Islet of Langerhans (tissue), 1 donor: ENCODE measurements around the gene MTFP1.
"Not testable (repeated sequence)": the region's sequence is repeated elsewhere in the genome, so short reads cannot be mapped to it uniquely, and the experiment has no call there.

Experiments used
- FAIRE-seq: peaks from one replicate; lab custom pipeline; 2011; peaks lifted over from hg19 to GRCh38; lab: Jason Lieb, UNC

MTFP1 gene

DNA sequence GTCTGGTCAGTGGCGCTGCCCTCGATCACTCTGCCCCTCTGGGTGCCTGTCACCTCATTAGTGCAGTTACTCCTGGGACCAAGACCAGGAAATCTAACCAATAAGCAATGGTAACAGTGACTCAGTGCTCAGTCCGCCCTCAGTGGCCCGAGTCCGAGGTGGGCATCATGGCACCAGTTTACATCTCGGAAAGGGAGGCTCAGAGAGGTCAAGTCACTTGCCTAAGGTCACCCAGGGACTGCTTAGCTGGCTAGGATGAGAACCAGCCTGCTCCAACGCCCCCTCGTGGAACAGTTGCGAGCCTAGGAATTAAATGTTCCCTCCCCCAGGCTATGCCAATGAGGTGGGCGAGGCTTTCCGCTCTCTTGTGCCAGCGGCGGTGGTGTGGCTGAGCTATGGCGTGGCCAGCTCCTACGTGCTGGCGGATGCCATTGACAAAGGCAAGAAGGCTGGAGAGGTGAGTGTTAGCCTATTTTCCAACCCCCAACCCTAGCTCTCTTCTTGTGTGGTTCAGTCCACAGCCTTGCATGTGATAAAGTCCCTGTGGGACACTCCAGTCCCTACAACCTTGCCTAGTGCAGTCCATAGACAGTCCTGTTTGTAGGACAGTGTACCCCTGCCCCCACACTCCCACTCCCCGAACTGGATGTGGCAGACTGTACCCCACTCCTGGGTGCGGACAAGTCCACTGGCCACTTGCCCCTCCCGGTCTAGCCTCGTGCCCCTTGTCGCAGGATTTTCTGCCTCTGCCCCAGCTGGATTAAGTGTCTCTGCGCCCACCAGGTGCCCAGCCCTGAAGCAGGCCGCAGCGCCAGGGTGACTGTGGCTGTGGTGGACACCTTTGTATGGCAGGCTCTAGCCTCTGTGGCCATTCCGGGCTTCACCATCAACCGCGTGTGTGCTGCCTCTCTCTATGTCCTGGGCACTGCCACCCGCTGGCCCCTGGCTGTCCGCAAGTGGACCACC, 1.1 kb downstream of the MTFP1 start:
- no peak for FAIRE-seq

DNA sequence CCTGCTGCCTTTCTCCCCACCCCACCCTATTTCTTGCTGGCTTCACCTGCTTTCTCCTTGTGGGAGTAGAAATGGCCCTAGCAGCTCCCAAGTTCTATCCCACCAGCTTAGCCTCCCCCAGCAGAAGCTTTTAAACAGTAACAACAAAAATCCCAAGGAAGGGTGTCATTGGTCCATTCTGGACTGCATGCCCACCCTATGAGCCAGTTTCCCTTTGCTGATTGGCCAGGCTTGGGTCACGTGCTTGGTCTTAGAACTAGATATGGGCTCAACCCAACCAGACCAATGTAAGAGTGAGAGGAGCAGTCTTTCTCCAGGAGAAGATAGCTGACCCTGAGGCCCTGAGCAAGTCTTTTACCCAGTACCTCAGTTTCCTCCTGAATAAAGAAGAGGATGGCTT, 2.3 kb downstream of the MTFP1 start:
- no peak for FAIRE-seq

DNA sequence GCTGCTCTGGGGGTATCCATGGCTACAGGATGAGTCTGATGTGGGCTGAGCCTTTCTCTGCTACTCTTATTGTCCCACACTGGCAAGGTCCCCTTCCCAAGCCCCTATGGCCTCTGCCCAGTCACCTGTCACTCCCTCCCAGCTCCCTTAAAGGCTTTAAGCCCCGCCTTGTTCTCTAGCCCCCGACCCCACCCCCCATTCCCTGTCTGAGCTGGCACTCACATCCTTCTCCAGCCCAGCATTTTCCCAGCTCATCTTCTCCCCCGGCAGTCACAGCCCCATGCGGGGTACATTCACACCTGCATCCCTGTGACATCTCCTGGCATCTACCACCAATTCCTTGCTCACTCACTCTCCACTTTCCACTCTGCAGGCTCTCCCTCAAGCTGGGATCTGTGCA, 4.3 kb downstream of the MTFP1 start:
- no peak for FAIRE-seq

DNA sequence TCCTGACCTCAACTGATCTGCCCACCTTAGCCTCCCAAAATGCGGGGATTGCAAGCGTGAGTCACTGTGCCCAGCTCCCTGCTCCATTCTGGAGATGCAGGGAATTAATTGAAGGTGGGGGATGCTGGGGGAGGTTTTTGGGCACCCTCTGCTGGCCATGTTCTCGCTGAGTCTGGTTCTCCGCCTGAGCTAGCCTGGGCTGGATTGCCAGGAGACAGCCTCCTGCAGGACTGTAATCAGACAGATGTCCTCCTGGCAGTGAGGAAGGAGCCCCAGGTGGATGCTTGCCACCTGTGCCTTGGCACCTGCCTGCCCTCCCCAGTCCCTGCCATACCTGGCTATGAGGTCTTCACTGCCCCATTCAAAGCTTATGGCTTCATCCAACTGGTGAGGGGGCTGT, 5.4 kb downstream of the MTFP1 start:
- no peak for FAIRE-seq

DNA sequence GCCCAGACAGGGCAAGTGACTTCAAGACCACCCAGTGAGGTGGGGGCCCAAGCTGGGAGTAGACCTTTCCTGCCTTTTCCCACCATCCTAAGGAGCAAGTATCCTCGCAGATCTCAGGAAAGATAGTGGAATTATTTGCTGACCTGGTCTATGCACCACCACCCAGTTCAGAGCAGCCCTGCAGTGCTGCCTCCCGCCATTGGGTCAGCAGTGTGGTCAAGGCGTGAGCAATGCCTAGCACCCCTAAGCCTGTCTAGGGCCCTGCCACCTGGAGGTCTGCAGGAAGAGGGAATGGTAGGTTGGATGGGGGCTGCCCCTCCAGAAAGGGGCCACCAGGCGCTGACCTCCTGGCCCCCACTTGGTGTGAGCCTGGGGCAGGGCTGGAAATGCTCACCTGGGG, 6.5 kb downstream of the MTFP1 start:
- no peak for FAIRE-seq

DNA sequence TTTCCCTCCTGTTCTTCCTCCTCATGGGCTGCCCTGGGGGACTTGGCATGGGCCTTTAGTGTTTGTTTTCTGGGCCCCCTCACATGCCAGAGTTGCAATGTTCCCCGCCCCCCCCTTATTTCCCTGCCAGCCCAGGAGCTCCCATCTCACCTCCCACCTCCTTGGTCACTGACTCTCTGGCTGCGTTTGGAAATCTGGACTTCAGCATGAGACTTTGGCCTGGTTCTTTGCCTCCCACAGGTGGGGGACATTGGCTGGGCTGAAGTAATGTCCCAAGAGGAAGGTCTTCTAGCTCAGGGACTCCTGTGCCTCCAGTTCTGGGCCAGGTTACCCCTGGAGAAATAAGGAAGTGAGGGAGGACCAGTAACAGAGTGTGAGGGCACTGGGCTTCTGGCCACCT, 7.0 kb downstream of the MTFP1 start:
- no peak for FAIRE-seq

DNA sequence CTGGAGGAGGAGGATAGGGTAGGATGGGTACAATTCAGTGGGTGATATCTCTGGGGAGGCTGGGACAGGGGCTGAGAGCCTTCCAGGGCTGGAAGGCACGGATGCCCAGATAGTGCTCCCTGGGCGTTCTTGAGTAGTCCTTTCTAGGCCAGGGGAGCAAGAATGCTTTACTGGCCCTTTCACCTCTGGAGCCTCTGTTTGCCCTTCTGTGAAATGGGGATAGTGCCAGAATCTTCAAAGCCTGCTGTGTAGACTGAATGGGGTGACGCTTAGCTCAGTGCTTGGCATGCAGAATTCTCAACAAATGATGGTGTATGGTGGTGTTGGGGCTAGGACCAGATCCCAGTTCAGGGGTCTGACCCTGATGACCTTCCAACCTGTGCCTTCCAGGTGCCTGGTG, 7.7 kb downstream of the MTFP1 start:
- FAIRE-seq: no peak

DNA sequence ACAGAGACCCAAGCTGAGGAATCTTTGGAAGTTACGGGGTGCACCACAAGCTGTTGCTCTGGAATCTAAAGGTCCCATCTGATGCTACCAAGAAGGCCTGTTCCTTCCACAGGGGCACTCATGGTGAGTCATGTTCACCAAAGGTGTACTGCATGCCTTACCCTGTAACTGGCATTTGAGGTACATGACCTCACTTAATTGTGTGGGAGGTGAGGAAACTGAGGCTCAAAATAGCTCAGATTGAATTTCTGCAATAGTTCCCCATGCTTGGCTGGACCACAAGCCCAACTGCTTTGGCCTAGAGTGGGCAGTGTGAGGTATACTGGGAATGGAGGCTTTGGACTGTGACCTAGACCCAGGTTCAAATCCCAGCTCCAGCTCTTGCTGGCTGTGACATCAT, 8.2 kb downstream of the MTFP1 start:
- FAIRE-seq: no peak

DNA sequence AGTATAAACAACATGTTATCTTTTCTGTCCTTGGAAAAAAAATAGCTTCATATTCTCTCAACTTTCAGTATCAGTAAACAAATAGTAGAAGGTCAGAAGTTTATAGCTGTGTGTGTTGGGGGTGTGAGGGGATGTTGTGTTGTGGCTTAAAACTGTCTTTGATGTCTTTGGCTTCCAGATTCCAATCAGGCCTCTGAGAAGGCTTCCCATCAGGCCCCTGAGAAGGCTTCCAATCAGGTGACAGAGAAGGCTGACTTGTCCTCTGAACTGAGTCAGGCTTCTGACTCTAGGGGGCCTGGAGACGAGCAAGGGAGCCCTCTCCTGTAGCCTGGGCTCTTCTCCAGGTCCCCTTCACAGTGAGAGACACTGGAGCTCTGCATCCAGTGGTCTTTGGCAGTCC, 9.3 kb downstream of the MTFP1 start:
- FAIRE-seq: no peak

DNA sequence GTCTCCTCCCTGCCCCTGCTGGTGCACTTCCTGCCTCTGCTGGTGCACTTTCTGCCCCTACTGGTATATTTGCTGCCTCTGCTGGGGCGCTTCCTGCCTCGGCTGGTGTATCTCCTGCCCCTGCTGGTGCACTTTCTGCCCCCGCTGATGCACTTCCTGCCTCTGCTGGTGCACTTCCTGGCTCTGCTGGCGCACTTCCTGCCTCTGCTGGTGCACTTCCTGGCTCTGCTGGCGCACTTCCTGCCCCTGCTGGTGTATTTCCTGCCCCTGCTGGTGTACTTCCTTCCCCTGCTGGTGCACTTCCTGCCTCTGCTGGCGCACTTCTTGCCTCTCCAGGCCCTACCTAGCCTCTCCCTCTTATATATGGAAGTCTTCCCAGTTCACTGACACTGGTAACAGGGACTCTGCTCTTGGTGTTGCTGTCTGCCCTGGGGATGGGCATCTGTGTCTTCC, 10.1 kb downstream of the MTFP1 start:
- no peak for FAIRE-seq

DNA sequence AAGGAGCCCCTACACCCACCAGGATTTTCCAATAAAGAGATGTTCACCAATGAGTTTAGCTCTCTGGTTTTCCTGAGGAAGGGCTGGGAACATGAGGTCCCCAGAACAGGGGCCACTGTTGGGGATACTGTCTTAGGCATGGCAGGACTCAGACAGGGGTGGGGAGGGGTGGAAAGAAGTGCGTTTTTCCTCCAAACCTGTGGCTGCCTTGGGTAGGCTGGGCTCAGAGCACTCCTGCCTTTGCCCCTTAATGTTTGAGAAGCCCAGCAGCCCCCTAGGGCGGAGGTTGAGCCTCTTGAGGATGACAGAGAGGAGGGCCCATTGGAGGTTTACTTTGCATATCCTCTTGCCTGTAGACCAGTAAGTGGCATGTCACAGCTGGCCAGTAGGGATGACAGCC, 10.6 kb downstream of the MTFP1 start:
- no peak for FAIRE-seq

DNA sequence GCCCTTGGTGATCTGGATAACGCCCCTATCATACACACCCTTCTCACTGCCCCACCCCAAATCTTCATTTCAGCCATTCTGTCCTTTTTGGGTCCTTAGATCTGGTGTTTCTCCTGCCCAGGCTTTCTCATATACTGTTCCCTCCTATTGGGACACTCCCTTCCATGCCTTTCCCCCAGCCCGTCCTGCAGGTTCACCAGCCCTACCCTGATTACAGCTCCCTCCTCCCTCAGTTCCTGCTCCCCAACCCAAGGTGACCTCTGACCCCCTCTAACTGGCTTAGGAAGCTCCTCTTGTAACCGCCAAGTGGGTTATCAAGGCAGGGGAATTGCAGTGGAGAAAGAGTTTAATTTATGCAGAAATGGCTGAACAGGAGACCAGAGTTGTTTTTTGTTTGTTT, 13.0 kb downstream of the MTFP1 start:
- FAIRE-seq: no peak

DNA sequence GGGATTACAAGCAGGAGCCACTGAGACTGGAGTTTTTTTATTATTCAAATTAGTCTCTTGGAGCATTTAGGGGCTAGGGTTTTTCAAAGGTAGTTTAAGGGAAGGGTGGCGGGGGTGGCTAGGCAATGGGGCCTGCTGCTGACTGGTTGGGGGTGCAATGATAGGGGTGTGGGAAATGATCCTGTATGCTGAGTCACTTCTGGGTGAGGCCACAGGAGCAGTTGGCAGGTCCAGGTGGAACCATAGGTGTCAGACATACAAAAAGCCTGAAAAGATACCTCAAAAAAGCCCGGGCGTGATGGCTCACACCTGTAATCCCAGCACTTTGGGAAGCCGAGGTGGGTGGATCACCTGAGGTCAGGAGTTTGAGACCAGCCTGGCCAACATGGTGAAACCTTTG, 13.7 kb downstream of the MTFP1 start:
- FAIRE-seq: no peak

DNA sequence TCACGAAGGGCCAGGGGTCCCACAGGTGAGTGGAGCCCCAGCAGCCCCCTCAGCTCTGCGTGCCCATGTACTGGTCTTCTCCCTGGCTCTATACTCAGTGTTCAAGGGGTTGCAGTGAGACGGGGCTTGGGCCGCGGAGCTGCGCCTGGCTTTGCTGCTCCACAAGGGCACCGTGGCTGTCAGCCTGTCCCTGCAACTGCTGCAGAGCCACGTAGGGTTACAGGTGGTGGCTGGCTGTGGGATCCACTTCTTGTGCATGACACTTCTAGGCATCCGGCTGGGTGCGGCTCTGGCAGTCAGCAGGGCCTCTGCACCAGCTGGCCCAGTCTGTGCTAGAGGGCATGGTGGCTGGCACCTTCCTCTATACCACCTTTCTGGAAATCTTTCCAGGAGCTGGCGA, 14.3 kb downstream of the MTFP1 start:
- FAIRE-seq: no peak

DNA sequence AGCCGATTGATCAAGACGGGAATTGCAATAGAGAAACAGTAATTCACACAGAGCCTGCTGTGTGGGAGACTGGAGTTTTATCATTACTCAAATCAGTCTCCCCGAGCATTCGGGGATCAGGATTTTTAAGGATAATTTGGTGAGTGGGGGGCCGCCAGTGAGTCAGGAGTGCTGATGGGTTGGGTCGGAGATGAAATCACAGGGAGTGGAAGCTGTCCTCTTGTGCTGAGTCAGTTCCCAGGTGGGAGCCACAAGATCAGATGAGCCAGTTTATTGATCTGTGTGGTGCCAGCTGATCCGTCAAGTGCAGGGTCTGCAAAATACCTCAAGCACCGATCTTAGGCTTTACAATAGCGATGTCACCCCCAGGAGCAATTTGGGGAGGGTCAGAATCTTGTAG, 15.5 kb downstream of the MTFP1 start:
- FAIRE-seq: no peak

DNA sequence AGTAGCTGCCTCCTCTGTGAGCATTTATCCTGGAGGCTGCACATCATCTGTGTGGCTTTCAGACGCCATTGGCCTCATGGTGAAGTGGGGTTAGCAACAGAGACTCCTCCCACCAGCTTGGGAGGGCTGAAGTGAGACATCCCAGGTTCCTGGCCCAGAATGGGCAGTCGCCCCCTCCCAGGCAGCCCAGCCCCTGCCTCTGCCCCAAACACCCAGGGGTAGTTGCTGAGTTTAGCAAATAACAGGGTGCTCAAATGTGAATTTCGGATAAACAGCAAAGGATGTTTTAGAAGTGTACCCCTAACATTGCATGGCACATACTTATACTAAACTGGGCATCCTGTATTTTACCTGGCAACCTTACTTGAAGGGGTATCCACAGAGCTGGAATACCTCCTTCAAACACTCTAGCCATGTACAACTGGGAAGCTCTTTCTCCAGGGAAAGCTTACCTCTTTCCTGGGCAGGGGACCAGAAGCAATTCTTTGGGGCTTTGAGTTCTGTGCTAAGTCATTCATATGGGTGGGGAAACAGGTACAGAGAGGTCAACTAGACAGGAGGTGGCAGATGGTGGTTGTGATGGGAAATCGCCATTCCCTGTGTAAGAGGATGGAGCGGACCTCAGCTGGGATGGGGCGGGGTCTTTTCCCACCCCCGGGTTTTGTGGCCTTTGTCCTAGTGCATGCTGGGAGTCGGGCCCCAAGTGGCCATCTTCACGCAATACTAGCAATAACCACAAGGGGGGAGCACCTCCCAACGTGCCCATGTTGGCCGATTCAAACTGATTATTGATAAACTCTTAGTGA, 19.3 kb downstream of the MTFP1 start:
- FAIRE-seq: no peak

DNA sequence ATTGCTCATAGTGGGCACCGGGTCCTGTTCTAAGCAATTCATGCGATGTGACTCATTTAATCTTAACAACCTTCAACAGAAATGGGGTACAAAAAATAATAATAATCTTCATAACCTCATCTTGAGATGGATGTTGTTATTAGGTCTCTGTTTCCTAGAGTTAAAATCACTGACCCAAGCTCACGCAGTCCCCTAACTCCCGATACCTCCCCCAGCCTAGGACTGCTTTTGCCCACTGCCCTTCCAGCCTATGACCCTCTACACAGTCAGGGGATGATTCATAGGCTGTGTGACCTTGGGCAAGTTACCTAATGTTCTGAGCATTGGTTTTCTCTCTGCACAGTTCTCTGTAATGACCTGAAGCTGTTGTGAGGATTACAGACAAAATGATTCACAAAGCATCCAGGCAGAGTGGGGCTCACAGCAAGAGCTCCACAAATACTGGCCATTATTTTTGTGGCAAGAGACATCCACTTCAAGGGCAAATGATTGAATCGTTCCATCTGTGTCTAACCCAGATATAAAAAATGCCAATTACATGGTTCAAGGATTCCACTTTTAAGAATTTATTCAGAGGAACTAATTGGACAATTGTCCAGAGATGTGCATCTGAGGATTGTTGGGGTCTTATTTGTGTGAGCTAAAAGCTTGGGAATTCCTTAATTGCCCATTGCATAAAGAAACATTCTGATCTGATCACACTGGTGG, 20.0 kb downstream of the MTFP1 start:
- no peak for FAIRE-seq

DNA sequence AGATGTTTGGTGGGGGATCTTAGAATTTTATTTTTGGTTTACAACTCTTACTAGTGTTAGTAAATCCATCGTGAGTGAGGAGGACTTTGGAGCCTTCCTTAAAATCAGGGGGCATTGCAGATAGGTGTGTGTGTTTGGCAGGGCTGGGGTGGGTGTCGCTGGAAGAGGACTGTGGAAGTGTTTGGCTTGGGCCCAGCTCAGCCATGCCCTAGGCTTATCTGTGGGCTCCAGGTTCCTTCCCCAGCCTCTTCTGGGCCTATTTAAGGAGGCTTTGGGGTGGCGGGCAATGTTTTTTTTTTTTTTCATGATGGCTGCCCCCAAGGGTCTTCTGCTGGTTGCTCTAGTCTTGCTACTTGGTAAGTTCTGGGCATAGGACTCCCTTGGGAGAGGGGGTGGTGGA, 22.1 kb downstream of the MTFP1 start:
- no peak for FAIRE-seq

DNA sequence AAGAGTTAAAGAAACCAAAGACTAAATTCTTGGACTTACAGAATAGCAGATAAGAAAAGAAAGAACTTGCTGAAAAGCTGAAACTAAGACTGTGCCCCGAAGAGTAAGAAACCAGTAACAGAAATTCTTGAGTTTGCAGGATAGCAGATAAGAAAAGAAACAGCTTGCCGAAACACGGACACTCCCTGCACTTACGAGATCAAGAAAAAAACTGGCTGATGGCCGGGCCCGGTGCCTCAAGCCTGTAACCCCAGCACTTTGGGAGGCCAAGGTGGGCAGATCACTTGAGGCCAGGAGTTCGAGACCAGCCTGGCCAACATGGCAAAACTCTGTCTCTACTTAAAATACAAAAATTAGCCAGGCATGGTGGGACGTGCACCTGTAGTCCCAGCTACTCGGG, 25.9 kb downstream of the MTFP1 start:
- not testable (repeated sequence) for FAIRE-seq

DNA sequence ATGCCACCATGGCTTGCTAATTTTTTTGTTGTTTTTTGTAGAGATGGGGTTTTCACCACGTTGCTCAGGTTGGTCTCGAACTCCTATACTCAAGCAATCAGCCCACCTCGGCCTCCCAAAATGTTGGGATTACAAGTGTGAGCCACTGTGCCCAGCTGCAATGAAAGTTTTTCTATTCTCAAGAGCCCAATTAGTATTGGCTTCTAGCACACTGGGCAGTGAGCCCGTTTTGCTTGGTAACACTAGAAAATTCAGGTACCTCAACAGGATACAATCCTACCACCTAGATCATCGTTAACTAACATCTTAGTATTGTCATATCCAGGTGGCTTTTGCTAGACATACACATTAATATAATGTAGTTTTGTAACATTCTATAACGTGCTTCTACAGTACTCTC, 27.3 kb downstream of the MTFP1 start:
- no peak for FAIRE-seq

DNA sequence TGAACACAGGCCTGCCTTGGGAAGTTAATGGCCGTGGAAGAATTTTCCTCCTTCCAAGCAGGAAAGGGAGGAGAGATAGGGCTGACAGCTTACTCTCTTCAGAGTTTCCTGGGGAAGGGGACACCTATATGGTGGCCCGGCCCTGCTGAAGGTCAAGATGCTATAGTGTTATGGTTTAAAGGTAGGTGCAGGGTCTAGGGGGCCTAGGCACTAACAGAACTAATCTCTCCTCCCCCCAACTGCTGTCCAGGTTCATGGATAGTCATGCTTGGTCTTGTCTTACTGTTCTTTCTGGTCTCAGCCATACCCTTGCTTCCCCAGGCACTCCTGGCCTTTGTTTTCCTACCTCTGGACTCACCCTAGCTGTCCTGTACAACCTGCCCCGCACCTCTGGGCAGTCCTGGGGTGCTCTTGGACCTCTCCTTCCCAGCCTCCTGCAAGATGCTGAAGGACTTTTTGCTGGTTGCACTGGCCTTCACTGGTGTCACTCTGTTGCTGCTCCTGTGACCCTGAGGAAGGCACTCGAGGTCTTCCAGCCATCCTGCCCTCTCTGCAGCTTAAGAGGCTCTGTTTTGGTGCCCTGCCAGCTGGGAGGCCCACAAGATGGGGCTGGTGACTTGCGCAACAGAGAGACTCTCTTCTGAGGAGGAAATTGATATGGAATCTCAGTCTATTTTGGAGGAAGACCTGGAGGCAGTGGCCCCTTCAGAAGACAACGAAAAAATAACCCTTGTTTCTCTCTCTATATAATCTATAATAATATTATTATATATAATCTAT, 28.4 kb downstream of the MTFP1 start:
- no peak for FAIRE-seq
